ENCODE data around the gene COL4A5. TPM values are rescaled to one million over a fixed set of nuclear protein-coding genes. Genes with fewer than 3 reads are reported as not detected.

COL4A5 gene
- total and polyA plus RNA-seq, 2 of the 8 experiments (the other 6 are each of a cell fraction or from before 2014, with no cell fraction given), result 24.9 to 30.2 TPM

DNA sequence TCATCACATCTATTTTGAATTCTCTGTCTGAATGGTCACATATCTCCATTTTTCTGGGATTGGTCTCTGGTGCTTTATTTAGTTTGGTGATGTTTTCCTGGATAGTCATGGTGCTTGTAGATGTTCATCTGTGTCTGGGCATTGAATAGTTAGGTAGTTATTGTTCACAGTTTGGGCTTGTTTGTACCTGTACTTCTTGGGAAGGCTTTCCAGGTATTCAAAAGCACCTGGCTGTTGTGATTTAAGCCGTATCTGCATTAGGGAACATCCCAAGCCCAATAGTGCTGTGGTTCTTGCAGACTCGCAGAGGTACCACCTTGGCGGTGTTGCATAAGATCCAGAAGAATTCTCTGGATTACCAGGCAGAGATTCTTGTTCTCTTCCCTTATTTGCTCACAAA is 44.6 kb downstream of the COL4A5 start:
- Histone ChIP-seq H2AFZ (ENCODE audit: low read length) (no peak overlapping the region), H3K23ac (ENCODE audit: insufficient read length) (no peak overlapping the region), H3K4ac (replicated peaks; ENCODE audit: insufficient read length, low read depth, low read length) (no peak overlapping the region), H3K14ac (ENCODE audit: insufficient read length) (no peak overlapping the region), H3K23me2 (ENCODE audit: low read depth, low read length) (no peaks in the 10 kb centered on the region), H3K18ac (ENCODE audit: extremely low read depth, low read length) (no peak overlapping the region), H3K4me3 (ENCODE audit: extremely low read depth in 1 of 4, insufficient read depth in 2 of 4, low read depth in 3 of 4, low read length in 4 of 4) (no peak overlapping the region), H2BK5ac (ENCODE audit: low read depth, low read length) (no peak overlapping the region), H3K79me2 (ENCODE audit: control insufficient read depth in 1 of 2, insufficient read depth in 2 of 2, low read length in 2 of 2) (no peaks in the 10 kb centered on the region), H4K91ac (replicated peaks; ENCODE audit: insufficient read length, low read length) (no peak overlapping the region), H3K36me3 (ENCODE audit: control insufficient read depth in 2 of 4, insufficient read depth in 4 of 4, low read length in 3 of 4) (no peaks in the 10 kb centered on the region; a peak in 1 of 8 replicates), H3K79me1 (ENCODE audit: low read depth, low read length) (no peaks in the 10 kb centered on the region), H3K27me3 (replicated peaks in 1 of 4; ENCODE audit: control insufficient read depth in 3 of 4, extremely low read depth in 1 of 4, insufficient read depth in 3 of 4, low read length in 3 of 4) (no peaks in the 10 kb centered on the region), H3K4me1 (replicated peaks in 1 of 4; ENCODE audit: control insufficient read depth in 3 of 4, insufficient read depth in 4 of 4, low read length in 3 of 4) (no peaks in the 10 kb centered on the region), H3K9ac (replicated peaks in 1 of 4; ENCODE audit: extremely low read depth in 1 of 4, low read depth in 3 of 4, low read length in 3 of 4) (no peak overlapping the region), H2BK20ac (ENCODE audit: low read length) (no peak overlapping the region), H3K27ac (ENCODE audit: low read depth, low read length) (no peak overlapping the region), H2BK12ac (ENCODE audit: low read depth, low read length) (no peak overlapping the region), H2BK15ac (ENCODE audit: low read length) (no peak overlapping the region), H4K8ac (ENCODE audit: extremely low read depth, insufficient read depth, low read length) (no peak overlapping the region), H4K20me1 (replicated peaks in 1 of 2; ENCODE audit: control insufficient read depth in 1 of 2, insufficient read depth in 2 of 2, low read length in 2 of 2) (no peaks in the 10 kb centered on the region), H2AK5ac (ENCODE audit: low read depth, low read length) (no peak overlapping the region), H3K9me3 (ENCODE audit: insufficient read depth in 2 of 2, low read depth in 1 of 2, low read length in 1 of 2) (no peaks in the 10 kb centered on the region), H2BK120ac (replicated peaks; ENCODE audit: low read depth, low read length) (no peak overlapping the region), H4K5ac (ENCODE audit: insufficient read length, low read depth, low read length) (no peak overlapping the region), H3K56ac (replicated peaks; ENCODE audit: insufficient read length, low read depth, low read length) (no peak overlapping the region), H3K4me2 (ENCODE audit: insufficient read depth in 1 of 2, low read depth in 2 of 2, low read length in 2 of 2) (no peak overlapping the region)
- CTCF ChIA-PET (ENCODE audit: partially characterized antibody), result no interaction called here
- DNase-seq (ENCODE audit: low read depth in 1 of 2, low spot score in 2 of 2) (no peak), FAIRE-seq (no peak)
- 96% methylated on average over 3 of the region's 3 CpGs; no CpG with 5 or more reads in 1 of the 2 experiments for WGBS, 2 experiments (ENCODE audit: extremely low coverage in 1 of 2, insufficient coverage in 1 of 2, insufficient read length in 1 of 2, insufficient replicate concordance in 2 of 2, low coverage in 1 of 2, low lambda C conversion rate in 2 of 2, missing lambda C conversion rate in 1 of 2)
- POLR2A ChIA-PET (ENCODE audit: partially characterized antibody), result no interaction called here
- TF ChIP-seq JUN (IDR thresholded peaks at IDR 0.05; ENCODE audit: low read depth, low read length), result no peak

Data from H1 (cell line).